Kidney tubule cell (primary cell): ENCODE results near the gene GRIP1.
"Not testable (repeated sequence)": the region's sequence is repeated elsewhere in the genome, so short reads cannot be mapped to it uniquely, and the experiment has no call there.

Source experiments
- DNase-seq: peaks from one replicate; pipeline ENCODE4 v3.0.0-alpha.2; 2018; ENCODE audit warnings: low spot score

Gene GRIP1

GRCh38 chr12:66516133-66516532 lies 162.7 kb downstream of the GRIP1 start:
- peak; percentile 52 for DNase-seq

- DNase-seq: peak; percentile 44
Measured at GRCh38 chr12:66514581-66514980, 164.3 kb downstream of the GRIP1 start.

GRCh38 chr12:66508025-66508424 lies 170.9 kb downstream of the GRIP1 start:
- no peak for DNase-seq

GRCh38 chr12:66503746-66504145 lies 175.1 kb downstream of the GRIP1 start:
- no peak for DNase-seq

- DNase-seq: no peak
Measured at GRCh38 chr12:66502911-66503310, 176.0 kb downstream of the GRIP1 start.

- no peak for DNase-seq
Measured at GRCh38 chr12:66500841-66501240, 178.0 kb downstream of the GRIP1 start.

- peak; percentile 32 for DNase-seq
Measured at GRCh38 chr12:66500091-66500490, 178.8 kb downstream of the GRIP1 start.

GRCh38 chr12:66499000-66499399 lies 179.9 kb downstream of the GRIP1 start:
- DNase-seq: no peak

GRCh38 chr12:66498059-66498458 lies 180.8 kb downstream of the GRIP1 start:
- DNase-seq: not testable (repeated sequence)

- no peak for DNase-seq
Measured at GRCh38 chr12:66497008-66497897, 181.6 kb downstream of the GRIP1 start.

GRCh38 chr12:66496595-66496994 lies 182.3 kb downstream of the GRIP1 start:
- DNase-seq: no peak

- DNase-seq: no peak
Measured at GRCh38 chr12:66495709-66496108, 183.2 kb downstream of the GRIP1 start.

GRCh38 chr12:66493819-66494218 lies 185.1 kb downstream of the GRIP1 start:
- DNase-seq: peak; percentile 72

- DNase-seq: peak; percentile 81
Measured at GRCh38 chr12:66491853-66492252, 187.0 kb downstream of the GRIP1 start.

- DNase-seq: no peak
Measured at GRCh38 chr12:66482351-66483203, 196.3 kb downstream of the GRIP1 start.

- DNase-seq: no peak
Measured at GRCh38 chr12:66467932-66468331, 210.9 kb downstream of the GRIP1 start.

GRCh38 chr12:66461331-66461730 lies 217.5 kb downstream of the GRIP1 start:
- no peak for DNase-seq

GRCh38 chr12:66459944-66460482 lies 218.9 kb downstream of the GRIP1 start:
- no peak for DNase-seq

- no peak for DNase-seq
Measured at GRCh38 chr12:66456612-66457011, 222.3 kb downstream of the GRIP1 start.

GRCh38 chr12:66453844-66454243 lies 225.0 kb downstream of the GRIP1 start:
- no peak for DNase-seq

GRCh38 chr12:66453120-66453519 lies 225.8 kb downstream of the GRIP1 start:
- no peak for DNase-seq

GRCh38 chr12:66449531-66449930 lies 229.3 kb downstream of the GRIP1 start:
- peak; percentile 57 for DNase-seq

- no peak for DNase-seq
Measured at GRCh38 chr12:66447643-66448042, 231.2 kb downstream of the GRIP1 start.
